Measurements from ENCODE around the gene DBNL. TPM values are rescaled to one million over a fixed set of nuclear protein-coding genes. Genes with fewer than 3 reads are reported as not detected.
"Not testable (repeated sequence)": the region's sequence is repeated elsewhere in the genome, so short reads cannot be mapped to it uniquely, and the experiment has no call there.

DBNL gene
- polyA plus RNA-seq, 4 donors, result 64.7 to 97.5 (median 67.9) TPM

DNA sequence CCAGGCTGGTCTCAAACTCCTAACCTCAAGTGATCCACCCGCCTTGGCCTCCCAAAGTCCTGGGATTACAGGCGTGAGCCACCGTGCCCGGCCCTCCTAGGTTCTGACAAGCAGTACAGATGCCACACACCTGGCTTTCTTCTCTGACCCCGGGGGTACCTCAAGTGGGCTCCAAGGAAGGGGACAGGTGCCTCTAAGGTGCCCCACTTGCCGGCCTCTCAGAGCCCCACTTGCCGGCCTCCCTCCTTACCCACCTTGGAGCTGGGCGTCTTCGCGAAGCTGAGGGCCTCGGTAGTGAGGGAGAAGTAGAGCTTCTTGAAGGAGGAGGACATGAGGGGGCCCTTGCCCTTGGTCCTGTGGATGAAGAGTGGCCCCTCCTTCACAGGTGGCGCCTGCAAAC is 5.9 kb upstream of the DBNL start:
- Histone ChIP-seq H3K27ac (ENCODE audit: low read depth in 1 of 3, low read length in 2 of 3) (peak overlapping the region in 1 of 3 donors; percentile 20), H3K4me3 (ENCODE audit: low read depth in 1 of 3, low read length in 3 of 3) (peak overlapping the region in 1 of 3 donors; percentile 35)
- not testable (repeated sequence) for H3K27me3 ChIP-seq (ENCODE audit: control insufficient read depth in 3 of 3, insufficient read depth in 3 of 3, low read length in 3 of 3); H3K36me3 ChIP-seq (ENCODE audit: control insufficient read depth in 3 of 3, insufficient read depth in 2 of 3, low read depth in 1 of 3, low read length in 3 of 3); H3K9me3 ChIP-seq (ENCODE audit: control insufficient read depth in 2 of 2, insufficient read depth in 1 of 2, low read depth in 1 of 2, low read length in 1 of 2); FAIRE-seq; DNase-seq; H3K4me1 ChIP-seq (ENCODE audit: control insufficient read depth in 3 of 3, insufficient read depth in 2 of 3, low read depth in 1 of 3, low read length in 2 of 3)
- WGBS, 3 donors, result 57 to 59% (median 58%) methylated on average over 2 to 7 of the region's 12 CpGs

- not testable (repeated sequence) for H3K36me3 ChIP-seq (ENCODE audit: control insufficient read depth in 3 of 3, insufficient read depth in 2 of 3, low read depth in 1 of 3, low read length in 3 of 3); H3K9me3 ChIP-seq (ENCODE audit: control insufficient read depth in 2 of 2, insufficient read depth in 1 of 2, low read depth in 1 of 2, low read length in 1 of 2); H3K27me3 ChIP-seq (ENCODE audit: control insufficient read depth in 3 of 3, insufficient read depth in 3 of 3, low read length in 3 of 3); FAIRE-seq
- peaks cover 0 to 10% (median 0%) of the 10 kb centered on the region in 3 donors for H3K4me1 ChIP-seq (ENCODE audit: control insufficient read depth in 3 of 3, insufficient read depth in 2 of 3, low read depth in 1 of 3, low read length in 2 of 3)
- H3K4me3 ChIP-seq (ENCODE audit: low read depth in 1 of 3, low read length in 3 of 3), result peak overlapping the region in 1 of 3 donors; percentile 25
- H3K27ac ChIP-seq (ENCODE audit: low read depth in 1 of 3, low read length in 2 of 3), result peak overlapping the region; percentile 55 to 76 (median 72)
- peak; percentile 93 to 95 for DNase-seq
- 0 to 8% (median 1%) methylated on average over 8 to 22 of the region's 26 CpGs for WGBS, 3 donors
These were observed 5.4 kb upstream of the DBNL start for GRCh38 chr7:44038961-44039558.

DNA sequence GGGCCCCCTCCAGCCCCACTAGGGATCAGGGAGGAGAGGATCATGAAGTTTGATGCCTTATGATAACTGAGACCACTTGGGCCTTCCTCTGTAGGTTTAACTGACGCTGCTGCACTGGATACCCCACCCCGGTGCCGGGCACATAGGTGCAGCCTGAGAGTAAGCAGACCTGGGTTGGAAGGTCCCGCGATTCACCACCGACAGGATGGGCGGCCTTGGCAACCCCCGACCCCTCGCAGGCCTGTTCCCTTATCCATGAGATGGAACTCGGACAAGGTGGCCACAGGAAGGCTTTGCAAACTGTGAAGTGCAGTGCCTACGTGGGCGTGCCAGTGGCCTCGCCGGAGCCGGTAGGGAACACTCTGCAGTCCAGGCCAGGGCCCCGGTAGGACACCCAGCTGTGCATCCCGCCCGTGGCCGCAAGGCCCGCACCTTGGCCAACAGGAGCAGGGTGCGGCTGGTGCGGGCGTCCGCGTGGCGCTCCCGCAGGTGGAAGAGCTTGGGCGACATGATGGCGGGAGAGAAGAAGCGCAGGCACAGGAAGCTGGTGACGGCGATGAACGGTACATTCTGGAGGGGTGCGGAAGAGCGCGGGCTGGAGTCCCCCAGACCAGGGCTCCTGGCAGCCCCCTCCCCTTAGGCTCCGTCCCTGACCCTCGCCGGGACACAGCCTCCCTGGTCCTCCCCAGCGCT is 4.6 kb upstream of the DBNL start:
- not testable (repeated sequence) for H3K36me3 ChIP-seq (ENCODE audit: control insufficient read depth in 3 of 3, insufficient read depth in 2 of 3, low read depth in 1 of 3, low read length in 3 of 3); DNase-seq; FAIRE-seq; H3K9me3 ChIP-seq (ENCODE audit: control insufficient read depth in 2 of 2, insufficient read depth in 1 of 2, low read depth in 1 of 2, low read length in 1 of 2); H3K27me3 ChIP-seq (ENCODE audit: control insufficient read depth in 3 of 3, insufficient read depth in 3 of 3, low read length in 3 of 3)
- Histone ChIP-seq H3K4me3 (ENCODE audit: low read depth in 1 of 3, low read length in 3 of 3) (peak overlapping the region in 2 of 3 donors; percentile 15 to 19), H3K27ac (ENCODE audit: low read depth in 1 of 3, low read length in 2 of 3) (peak overlapping the region in 2 of 3 donors; percentile 41 to 50), H3K4me1 (ENCODE audit: control insufficient read depth in 3 of 3, insufficient read depth in 2 of 3, low read depth in 1 of 3, low read length in 2 of 3) (peaks cover 0 to 11% (median 0%) of the 10 kb centered on the region in 3 donors)
- 15 to 21% (median 20%) methylated on average over 9 to 12 of the region's 40 CpGs for WGBS, 3 donors

DNA sequence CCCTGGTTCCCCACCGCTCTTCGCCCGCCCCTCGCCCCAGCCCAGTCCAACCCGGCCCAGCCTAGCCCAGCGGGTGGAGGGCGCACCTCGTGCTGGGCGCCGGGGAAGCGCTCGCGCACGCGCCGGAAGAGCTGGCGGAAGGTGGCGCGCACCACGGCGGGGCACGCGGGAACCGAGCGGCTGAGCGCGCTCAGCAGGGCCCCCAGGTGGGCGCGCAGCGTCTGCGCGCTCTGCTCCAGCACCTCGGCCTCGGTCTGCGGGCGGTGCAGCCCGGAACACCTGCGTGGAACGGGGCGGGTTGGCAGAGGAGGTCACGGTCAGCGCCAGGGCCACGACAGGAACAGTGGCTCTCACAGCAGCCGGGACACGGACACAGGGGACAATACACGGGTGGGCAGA is 4.0 kb upstream of the DBNL start:
- H3K9me3 ChIP-seq (ENCODE audit: control insufficient read depth in 2 of 2, insufficient read depth in 1 of 2, low read depth in 1 of 2, low read length in 1 of 2); H3K27me3 ChIP-seq (ENCODE audit: control insufficient read depth in 3 of 3, insufficient read depth in 3 of 3, low read length in 3 of 3); H3K36me3 ChIP-seq (ENCODE audit: control insufficient read depth in 3 of 3, insufficient read depth in 2 of 3, low read depth in 1 of 3, low read length in 3 of 3); FAIRE-seq: not testable (repeated sequence)
- H3K27ac ChIP-seq (ENCODE audit: low read depth in 1 of 3, low read length in 2 of 3), result peak overlapping the region in 1 of 3 donors; percentile 50
- H3K4me1 ChIP-seq (ENCODE audit: control insufficient read depth in 3 of 3, insufficient read depth in 2 of 3, low read depth in 1 of 3, low read length in 2 of 3), result peaks cover 0 to 15% (median under 1%) of the 10 kb centered on the region in 3 donors
- H3K4me3 ChIP-seq (ENCODE audit: low read depth in 1 of 3, low read length in 3 of 3), result peak overlapping the region in 2 of 3 donors; percentile 30 to 32
- DNase-seq, result peak; percentile 35 to 45
- WGBS, 3 donors, result 0 to 7% (median 4%) methylated on average over 8 to 44 of the region's 46 CpGs

GRCh38 chr7:44042221-44042620 is 2.3 kb upstream of the DBNL start:
- Histone ChIP-seq H3K9me3 (ENCODE audit: control insufficient read depth in 2 of 2, insufficient read depth in 1 of 2, low read depth in 1 of 2, low read length in 1 of 2) (no peaks in the 10 kb centered on the region), H3K27me3 (ENCODE audit: control insufficient read depth in 3 of 3, insufficient read depth in 3 of 3, low read length in 3 of 3) (no peaks in the 10 kb centered on the region), H3K4me3 (ENCODE audit: low read depth in 1 of 3, low read length in 3 of 3) (no peak overlapping the region), H3K36me3 (ENCODE audit: control insufficient read depth in 3 of 3, insufficient read depth in 2 of 3, low read depth in 1 of 3, low read length in 3 of 3) (peaks cover 0 to 11% (median 0%) of the 10 kb centered on the region in 3 donors), H3K4me1 (ENCODE audit: control insufficient read depth in 3 of 3, insufficient read depth in 2 of 3, low read depth in 1 of 3, low read length in 2 of 3) (peaks cover 2 to 20% (median 8%) of the 10 kb centered on the region in 3 donors), H3K27ac (ENCODE audit: low read depth in 1 of 3, low read length in 2 of 3) (no peak overlapping the region)
- DNase-seq (no peak), FAIRE-seq (no peak)
- 89 to 96% (median 92%) methylated on average over 2 of the region's 2 CpGs for WGBS, 3 donors

GRCh38 chr7:44043902-44044301 is 600 bp upstream of the DBNL start:
- 4 to 15% (median 11%) methylated on average over 8 of the region's 8 CpGs for WGBS, 3 donors

DNA sequence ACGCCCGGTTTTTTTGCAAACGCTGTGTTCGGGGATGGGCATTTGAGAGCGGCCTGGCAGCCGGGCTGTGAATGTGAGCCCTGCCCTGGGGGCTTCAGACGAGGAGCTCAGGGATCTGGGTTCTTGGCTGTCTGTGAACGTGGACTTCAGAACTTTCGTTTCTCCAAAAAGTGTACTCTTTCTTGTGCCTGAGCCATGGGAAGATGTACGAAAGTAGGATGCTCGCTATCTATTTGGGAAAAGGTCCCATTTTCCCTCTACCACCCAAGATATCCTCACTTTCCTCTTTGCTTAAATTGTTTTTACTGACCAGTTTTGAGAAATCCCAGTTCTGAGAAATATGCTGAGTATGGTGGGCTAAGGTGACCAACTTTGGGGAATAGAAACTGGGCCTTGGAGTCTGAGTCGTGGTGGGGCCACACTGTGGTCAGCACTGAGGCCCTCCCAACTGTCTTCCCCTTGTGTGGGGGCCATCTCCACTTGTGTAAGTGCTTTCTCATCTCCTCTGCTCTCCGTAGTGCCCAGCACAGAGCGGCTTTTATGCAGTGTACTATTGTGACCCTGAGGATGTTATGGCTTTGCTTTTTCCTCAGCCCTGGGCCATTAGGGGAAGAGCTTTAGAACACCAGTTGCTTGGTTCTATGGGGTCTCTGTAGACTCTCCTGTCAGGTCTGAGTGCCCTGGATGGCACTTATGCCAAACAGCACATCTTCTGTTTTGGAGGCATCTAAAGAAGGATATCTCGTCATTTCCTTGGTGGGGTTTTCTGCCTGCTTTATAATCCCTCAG is 918 bp downstream of the DBNL start:
- peaks cover 0 to 28% (median 6%) of the 10 kb centered on the region in 3 donors for H3K36me3 ChIP-seq (ENCODE audit: control insufficient read depth in 3 of 3, insufficient read depth in 2 of 3, low read depth in 1 of 3, low read length in 3 of 3)
- FAIRE-seq, result no peak
- DNase-seq, result peak; percentile 52 to 62
- H3K9me3 ChIP-seq (ENCODE audit: control insufficient read depth in 2 of 2, insufficient read depth in 1 of 2, low read depth in 1 of 2, low read length in 1 of 2), result no peaks in the 10 kb centered on the region
- WGBS, 3 donors, result 21 to 22% (median 22%) methylated on average over 15 of the region's 15 CpGs
- peak overlapping the region; percentile 38 to 85 (median 78) for H3K27ac ChIP-seq (ENCODE audit: low read depth in 1 of 3, low read length in 2 of 3)
- peak overlapping the region; percentile 56 to 87 (median 73) for H3K4me3 ChIP-seq (ENCODE audit: low read depth in 1 of 3, low read length in 3 of 3)
- no peaks in the 10 kb centered on the region for H3K27me3 ChIP-seq (ENCODE audit: control insufficient read depth in 3 of 3, insufficient read depth in 3 of 3, low read length in 3 of 3)
- peaks cover 2 to 20% (median 10%) of the 10 kb centered on the region in 3 donors for H3K4me1 ChIP-seq (ENCODE audit: control insufficient read depth in 3 of 3, insufficient read depth in 2 of 3, low read depth in 1 of 3, low read length in 2 of 3)

More at GRCh38 chr7:44043902-44044301, 600 bp upstream of the DBNL start:
- FAIRE-seq (no peak), DNase-seq (no peak)
- no peaks in the 10 kb centered on the region for H3K9me3 ChIP-seq (ENCODE audit: control insufficient read depth in 2 of 2, insufficient read depth in 1 of 2, low read depth in 1 of 2, low read length in 1 of 2)
- H3K27me3 ChIP-seq (ENCODE audit: control insufficient read depth in 3 of 3, insufficient read depth in 3 of 3, low read length in 3 of 3), result no peaks in the 10 kb centered on the region
- H3K4me1 ChIP-seq (ENCODE audit: control insufficient read depth in 3 of 3, insufficient read depth in 2 of 3, low read depth in 1 of 3, low read length in 2 of 3), result peaks cover 2 to 20% (median 10%) of the 10 kb centered on the region in 3 donors
- H3K4me3 ChIP-seq (ENCODE audit: low read depth in 1 of 3, low read length in 3 of 3), result peak overlapping the region in 2 of 3 donors; percentile 56 to 87
- peaks cover 0 to 17% (median 0%) of the 10 kb centered on the region in 3 donors for H3K36me3 ChIP-seq (ENCODE audit: control insufficient read depth in 3 of 3, insufficient read depth in 2 of 3, low read depth in 1 of 3, low read length in 3 of 3)
- H3K27ac ChIP-seq (ENCODE audit: low read depth in 1 of 3, low read length in 2 of 3), result peak overlapping the region; percentile 78 to 85 (median 79)
